ENCODE measurements around the gene UROC1. TPM values are rescaled to one million over a fixed set of nuclear protein-coding genes. Genes with fewer than 3 reads are reported as not detected.
A peak's percentile ranks its signal among the peaks of the same experiment; 100 is the strongest.

The UROC1 gene
- total and polyA plus RNA-seq, 9 of the 15 experiments (the other 6 are each of a cell fraction or from before 2014, with no cell fraction given), result not detected

- TF ChIP-seq SIX5 (IDR thresholded peaks at IDR 0.05; ENCODE audit: borderline replicate concordance in 1 of 2, insufficient read depth in 1 of 2, low read depth in 1 of 2, low read length in 2 of 2) (no peak), ZNF518B (CRISPR knock-in tag; IDR thresholded peaks at IDR 0.05) (no peak), CREB1 (IDR thresholded peaks at IDR 0.05) (peak; percentile 25; the same call in 1 of the 2 replicates), CREB1 (CRISPR knock-in tag; IDR thresholded peaks at IDR 0.05) (no peak; the same call in 1 of the 2 replicates), SUPT5H (IDR thresholded peaks at IDR 0.05) (no peak), ZNF592 (IDR thresholded peaks at IDR 0.05) (no peak), TFAP4 (CRISPR knock-in tag; IDR thresholded peaks at IDR 0.05; ENCODE audit: borderline replicate concordance) (no peak), ZNF133 (CRISPR knock-in tag; IDR thresholded peaks at IDR 0.05) (no peak), SIN3A (IDR thresholded peaks at IDR 0.05; ENCODE audit: borderline replicate concordance in 2 of 2, control insufficient read depth in 1 of 2, low read depth in 2 of 2, low read length in 2 of 2) (no peak), CTCF (IDR thresholded peaks at IDR 0.05 in 2 of 3, conservative IDR thresholded peaks at IDR 0.05 in 1 of 3; ENCODE audit: insufficient read depth in 2 of 3, low read depth in 1 of 3, low read length in 3 of 3) (peak; percentile 32 to 60 (median 53); a peak in 5 of 6 replicates), SFPQ (IDR thresholded peaks at IDR 0.05; ENCODE audit: low read depth, low read length) (no peak)
These were observed 42.0 kb downstream of the UROC1 start, which contains the start of gene ZXDC (continued) for GRCh38 chr3:126475413-126476114.
